HG03025 (cell line): Measurements from ENCODE around the gene CAND2.
A peak's percentile ranks its signal among the peaks of the same experiment; 100 is the strongest.
"Not testable (repeated sequence)": the region's sequence is repeated elsewhere in the genome, so short reads cannot be mapped to it uniquely, and the experiment has no call there.

Experiments
- ATAC-seq: cut with Tn5 transposase; IDR thresholded peaks from one replicate; pipeline ENCODE4 v1.9.1; 2021; ENCODE audit warnings: mild to moderate bottlenecking, moderate library complexity; ENCODE audit not compliant: unreplicated experiment, low FRiP score

Gene CAND2

DNA sequence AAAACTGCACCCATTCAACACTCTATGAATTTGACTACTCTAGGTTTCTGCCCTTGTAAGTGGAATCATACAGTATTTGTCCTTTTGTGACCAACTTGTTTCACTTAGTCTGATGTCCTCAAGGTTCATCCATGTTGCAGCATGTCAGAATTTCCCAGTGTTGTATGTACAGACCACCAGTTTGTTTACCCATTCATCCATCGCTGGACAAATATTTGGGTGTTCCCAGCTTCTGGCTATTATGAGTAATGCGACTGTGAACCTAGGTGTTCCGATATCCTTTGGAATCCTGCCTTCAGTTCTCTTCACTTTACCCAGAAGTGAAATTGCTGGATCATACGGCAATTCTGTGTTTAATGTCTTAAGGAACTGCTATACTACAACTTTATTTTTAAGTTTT, 32.3 kb downstream of the CAND2 start:
- no peak for ATAC-seq

DNA sequence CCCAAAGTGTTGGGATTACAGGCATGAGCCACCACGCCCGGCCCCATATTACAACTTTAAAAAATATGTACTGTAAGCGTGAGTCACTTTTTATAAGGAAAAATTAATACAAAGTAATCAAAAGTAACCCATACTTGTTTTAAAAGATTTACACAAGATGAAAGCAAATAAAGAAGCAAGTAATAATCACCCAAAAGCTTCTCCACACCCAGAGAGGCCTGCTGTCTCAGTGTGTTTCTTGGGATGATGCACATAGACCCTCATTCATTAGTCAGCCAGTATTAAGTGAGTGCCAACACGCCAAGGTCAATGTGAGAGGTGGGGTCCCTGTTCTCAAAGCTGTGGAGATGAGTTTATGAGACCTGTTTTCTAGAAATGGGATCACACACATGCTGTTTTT, 32.9 kb downstream of the CAND2 start:
- no peak for ATAC-seq

DNA sequence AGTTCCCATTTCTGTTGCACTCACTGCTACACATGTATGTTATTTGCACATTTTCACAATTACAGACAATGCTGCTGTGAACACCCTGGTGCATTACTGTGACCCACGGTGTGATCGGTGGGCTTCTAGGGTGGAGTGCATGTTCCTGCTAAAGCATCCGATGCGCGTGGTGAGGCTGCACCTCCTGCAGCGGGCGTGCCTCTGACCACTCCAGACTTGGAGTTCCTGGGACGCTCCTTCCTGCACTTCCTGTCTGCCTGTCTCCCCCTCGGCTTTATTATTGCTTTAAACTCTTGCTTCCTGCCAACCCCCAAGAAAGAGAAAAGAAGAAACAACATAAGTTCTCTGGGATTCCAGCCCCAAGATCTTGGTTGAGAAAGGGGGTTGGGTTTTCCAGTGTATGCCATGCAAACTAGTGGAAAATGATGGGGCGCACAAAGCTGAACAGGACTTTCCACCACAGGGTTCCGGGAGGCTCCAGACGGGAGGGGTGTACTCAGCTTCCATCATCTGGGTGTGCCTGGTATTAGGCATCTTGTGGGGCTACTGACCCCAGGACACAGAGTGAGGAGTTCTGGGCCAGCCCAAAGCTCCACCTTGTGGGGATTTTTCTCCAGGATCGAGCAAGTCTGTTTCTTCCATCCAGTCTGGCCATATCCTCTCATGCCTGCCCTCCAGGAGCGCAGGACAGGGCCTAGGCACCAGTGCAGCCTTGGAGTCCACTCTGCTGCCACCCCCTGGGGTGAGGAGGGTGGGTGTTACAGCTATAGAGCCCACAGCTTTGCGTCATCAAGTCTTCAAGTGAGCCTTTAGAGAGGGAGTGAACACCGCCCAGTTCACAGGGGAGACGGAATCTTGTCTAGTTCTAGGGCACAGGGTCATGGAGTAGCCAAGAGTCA, 33.7 kb downstream of the CAND2 start:
- ATAC-seq = no peak

DNA sequence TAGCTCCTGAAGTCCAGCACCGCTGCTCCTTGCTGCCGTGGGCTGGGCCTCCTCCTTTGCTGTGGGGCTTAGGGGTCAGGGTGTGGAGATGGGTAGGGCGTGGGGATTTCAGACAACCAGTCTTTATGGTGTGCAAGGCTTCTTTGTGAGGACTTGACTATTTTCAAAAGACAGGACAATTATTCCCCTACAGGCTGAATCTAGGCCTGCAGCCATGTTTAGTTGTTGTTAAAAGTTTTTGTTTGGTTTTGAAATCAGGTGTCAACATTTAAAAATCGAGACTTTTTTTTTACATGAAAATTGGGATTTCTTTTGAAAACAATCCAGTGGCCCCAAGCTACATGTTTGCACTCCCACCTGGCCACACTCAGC, 34.3 kb downstream of the CAND2 start:
- no peak for ATAC-seq

DNA sequence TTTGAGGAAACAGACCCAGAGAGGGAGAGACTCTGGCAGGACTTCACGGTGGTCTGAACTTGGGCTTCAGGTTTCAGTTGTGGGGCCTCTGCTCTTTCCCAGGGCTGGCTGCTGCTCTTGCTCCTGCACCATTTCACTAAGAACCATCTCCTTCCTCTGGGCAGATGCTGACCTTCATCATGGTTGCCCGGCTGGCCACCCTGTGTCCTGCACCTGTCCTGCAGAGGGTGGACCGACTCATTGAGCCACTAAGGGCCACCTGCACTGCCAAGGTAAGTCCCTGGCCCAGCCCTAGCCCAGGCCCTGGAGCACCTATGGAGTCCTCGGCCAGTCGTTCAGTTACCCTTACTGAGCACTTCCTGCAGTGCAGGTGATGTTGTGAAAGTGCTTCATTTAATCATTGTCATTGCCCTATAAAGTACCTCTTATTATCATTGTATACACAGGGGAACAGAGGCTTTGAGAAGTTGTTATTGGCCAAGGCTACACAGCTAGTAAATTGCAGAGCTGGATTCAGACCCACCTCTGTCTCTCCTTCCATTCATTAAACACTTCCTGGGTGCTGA, 34.9 kb downstream of the CAND2 start:
- ATAC-seq = no peak

DNA sequence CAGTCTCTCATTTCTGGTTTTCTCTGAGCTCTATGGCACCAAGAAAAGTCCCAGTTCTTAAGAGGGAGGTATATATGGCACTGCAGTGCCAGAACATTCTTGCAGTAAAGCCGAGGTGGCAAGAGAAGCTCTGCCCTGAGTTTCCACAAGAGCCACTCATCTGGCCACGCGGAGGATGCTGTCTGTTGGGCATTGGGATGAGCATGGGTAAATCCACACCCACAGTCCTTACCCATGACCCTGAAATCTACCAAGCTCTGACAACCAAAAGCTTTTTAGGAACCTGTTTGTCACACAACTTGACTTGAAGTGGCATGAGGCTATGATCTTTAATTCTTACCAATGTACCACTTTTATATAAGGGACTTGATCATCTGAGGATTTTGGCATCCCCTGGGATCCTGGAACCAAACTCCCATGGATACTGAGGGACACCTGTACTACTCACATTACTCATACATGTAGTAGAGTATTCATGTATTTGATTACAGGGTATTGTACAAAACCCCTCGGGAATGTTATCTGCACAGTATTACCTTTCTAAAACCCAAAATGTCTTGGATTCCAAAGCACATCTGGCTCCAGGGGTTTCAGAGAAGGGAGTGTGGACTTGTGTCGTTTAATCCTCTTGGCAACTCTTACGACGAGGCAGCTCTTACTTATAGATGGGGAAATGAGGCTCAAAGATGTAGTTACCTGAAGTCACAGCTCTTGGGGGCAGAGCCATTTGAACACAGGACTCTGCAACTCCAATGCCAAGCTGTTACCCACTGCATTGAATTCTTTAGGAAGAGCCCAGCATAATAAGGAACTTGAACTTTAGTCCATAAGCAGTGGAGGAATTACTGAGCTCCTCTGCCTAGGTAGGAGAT, 36.1 kb downstream of the CAND2 start:
- no peak for ATAC-seq

DNA sequence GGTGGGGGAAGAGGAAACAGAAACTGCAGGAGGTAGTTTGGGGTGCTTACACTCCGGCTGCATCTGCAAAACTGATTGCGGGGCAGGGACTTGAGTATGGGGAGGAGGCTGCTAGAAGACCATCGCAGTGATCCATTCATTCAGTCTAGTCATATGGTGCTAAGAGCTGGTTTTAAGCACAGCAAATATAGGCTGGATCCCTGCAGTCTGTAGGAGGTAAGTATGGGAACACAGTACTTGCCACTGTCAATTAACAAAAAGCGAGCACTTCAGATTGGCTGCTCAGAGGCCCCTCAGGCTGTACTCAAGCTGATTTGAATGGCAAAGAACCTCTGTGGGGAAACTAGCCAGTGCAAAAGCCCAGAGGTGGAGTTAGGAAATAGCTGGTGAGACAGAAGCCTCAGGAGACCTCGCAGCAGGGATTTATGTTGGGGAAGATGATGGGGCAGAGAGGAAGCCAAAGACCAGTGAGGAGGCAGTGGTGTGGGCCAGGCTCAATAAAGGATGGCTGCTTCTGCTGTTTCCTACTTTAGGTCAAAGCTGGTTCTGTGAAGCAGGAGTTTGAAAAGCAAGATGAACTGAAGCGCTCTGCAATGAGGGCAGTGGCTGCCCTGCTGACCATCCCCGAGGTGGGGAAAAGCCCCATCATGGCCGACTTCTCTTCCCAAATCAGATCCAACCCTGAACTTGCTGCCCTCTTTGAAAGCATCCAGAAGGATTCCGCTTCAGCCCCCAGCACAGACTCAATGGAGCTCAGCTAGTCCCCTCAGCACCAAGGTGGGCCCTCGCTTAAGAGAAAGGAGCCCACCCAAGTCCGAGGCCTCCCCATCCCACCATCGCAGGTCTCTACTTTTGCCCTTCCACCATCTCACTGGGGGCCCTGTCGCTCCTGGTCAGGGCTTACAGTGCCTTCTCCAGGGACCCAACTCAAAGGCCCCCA, 37.0 kb downstream of the CAND2 start:
- no peak for ATAC-seq

DNA sequence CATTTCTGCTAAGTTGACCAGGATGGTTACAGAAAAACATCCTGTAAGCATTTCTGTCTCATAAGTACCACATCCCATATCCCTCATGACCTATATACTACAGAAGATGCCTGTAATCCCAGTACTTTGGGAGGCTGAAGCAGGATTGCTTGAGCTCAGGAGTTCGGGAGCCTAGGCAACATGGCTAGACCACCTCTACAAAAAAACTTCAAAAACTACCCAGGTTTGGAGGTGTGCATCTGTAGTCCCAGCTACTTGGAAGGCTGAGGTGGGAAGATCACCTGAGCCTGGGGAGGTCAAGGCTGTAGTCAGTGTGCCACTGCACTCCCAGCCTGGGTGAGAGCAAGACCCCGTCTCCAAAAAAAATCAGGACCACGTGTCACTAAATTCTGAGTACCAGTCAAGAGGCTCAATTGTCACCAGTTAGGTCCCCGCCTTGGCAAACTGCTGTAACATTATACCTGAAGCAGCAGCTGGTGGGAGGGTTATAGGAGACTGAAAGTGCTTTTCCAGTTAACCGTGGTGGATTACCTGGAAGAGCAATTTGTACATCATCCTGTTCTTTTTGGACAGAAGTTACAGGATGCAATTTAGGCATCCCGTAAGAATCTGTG, 38.7 kb downstream of the CAND2 start:
- no peak for ATAC-seq

DNA sequence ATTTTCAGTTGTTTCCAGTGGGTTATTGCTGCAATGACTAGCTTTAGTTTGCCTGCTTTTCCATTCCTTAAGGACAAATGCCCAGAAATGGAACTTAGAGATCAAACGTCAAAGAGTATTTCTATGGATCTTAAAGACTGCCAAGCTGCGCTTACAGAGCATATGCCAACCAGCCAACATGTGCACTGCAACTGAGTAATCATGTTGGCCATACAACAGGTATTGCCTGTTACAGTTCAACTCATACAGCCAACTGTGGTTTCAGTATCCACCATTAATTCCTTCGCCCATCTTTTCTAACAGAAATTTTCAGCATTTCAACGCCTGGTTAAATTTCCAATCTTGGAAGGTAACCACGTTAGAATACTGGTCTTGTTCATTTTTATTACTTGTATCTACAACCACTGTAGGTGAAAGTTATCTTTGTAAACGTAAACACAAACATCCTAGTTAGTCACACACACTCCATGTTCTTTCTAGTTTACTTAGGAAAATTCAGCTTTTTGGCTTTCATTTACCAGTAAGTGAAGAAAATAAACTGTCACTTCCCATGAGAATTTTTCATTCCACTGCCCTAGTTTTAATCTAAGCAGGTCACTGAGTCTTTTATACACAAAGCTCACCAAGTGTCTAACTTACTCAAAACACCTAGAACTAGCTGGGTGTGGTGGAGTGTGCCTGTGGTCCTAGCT, 41.0 kb downstream of the CAND2 start:
- no peak for ATAC-seq

DNA sequence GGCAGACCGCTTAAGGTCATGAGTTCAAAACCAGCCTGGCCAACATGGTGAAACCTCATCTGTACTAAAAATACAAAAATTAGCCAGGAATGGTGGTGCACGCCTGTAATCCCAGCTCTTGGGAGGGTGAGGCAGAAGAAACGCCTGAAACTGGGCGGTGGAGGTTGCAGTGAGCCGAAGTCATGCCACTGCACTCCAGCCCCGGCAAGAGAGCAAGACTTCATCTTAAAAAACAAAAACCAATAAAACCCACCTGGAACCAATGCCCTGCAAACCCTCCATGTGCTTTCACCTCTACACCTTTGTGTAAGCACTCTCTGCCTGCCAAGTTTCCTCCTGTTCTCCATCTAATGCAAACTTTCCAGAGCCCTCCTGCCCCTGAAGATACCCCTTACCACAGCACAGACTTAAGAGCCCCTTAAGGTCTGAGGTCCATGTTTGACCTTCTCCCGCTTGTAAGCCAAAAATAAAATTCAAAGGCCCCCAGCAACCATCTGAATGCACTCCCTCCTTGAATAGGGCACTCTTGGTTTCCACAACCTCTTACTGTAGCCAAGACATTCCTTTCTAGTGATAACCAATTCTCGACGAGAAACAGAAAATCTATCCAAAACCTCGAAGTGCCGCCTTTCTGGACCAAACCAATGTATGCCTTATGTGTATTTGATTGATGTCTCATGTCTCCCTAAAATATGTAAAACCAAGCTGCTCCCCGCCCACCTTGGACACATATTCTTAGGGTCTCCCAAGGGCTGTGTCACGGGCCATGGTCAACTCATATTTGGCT, 41.9 kb downstream of the CAND2 start:
- ATAC-seq = no peak

DNA sequence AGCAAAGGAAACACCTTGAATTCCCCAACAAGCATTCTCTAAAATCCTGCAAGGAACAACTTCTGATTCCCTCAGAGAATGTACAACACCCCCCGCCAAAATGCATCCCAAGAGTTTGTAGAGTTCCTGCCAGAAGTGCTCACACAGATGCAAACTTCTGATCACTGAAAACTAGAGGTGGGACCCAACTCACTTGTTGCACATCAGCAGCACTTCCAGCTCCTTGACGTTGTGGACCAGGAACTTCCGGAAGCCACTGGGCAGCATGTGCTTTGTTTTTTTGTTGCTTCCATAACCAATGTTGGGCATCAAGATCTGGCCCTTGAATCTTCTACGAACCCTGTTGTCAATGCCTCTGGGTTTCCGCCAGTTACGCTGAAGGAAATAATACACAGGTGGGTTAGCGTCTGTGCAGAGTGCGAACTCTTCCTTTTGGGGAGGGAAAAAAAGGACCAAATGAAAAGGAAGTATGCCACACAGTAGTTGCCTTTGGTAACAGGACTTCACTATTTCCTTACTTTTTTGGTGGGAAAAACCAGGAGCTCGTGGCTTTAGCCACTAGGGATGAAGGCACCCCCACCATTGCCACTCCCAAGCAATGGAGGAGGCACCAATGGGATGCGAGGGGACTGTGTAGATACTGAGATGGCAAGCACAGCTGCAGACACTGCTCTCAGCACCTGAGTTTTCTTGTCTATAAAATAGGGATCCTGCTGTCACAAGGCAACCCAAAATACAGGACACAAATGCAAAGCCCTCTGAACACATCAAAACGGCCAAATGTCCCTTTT, 42.9 kb downstream of the CAND2 start:
- ATAC-seq = no peak

DNA sequence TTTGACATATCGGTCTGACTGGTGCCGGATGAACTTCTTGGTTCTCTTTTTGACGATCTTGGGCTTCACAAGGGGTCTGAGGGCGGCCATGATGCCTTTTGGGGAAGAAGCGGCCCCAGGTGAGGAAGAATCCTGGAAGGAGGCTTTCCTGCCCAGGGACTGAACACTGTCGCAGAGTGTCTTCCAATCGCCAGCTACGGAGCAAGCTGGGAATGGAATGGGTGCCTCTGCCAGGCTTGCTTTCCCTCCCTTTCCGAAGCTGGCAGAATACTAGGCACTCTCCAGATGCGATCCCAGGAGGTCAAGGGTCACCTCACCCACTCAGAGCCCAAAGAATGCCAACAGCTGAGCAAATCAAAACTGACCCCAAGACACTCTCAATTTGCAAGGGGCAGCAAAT, 43.7 kb downstream of the CAND2 start:
- not testable (repeated sequence) for ATAC-seq

DNA sequence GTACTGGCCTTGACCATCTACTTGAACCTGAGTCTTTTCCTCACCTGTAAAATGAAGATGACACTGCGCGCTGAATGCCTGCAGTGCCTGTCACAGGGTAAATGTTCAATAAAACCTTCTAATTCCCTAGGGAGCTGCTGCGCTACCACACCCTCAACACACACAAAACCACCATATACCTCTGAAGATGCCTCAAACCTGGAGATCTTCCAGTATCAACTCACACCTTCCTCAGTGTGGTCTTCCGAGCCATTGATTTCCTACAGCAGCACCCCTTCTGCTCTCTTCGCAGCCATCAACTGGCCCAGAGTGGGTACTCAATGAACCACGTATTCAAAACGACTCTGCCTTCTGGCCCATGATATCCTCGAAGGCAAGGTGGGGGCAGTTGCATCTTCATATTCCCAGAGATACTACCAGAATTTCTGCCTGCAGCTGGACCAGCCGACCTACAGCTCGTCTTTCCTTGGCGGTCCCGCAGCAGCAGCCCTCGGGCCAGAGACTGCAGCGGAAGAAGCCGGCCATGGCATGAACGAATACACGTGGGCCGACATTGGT, 44.2 kb downstream of the CAND2 start:
- peak; percentile 35 for ATAC-seq

DNA sequence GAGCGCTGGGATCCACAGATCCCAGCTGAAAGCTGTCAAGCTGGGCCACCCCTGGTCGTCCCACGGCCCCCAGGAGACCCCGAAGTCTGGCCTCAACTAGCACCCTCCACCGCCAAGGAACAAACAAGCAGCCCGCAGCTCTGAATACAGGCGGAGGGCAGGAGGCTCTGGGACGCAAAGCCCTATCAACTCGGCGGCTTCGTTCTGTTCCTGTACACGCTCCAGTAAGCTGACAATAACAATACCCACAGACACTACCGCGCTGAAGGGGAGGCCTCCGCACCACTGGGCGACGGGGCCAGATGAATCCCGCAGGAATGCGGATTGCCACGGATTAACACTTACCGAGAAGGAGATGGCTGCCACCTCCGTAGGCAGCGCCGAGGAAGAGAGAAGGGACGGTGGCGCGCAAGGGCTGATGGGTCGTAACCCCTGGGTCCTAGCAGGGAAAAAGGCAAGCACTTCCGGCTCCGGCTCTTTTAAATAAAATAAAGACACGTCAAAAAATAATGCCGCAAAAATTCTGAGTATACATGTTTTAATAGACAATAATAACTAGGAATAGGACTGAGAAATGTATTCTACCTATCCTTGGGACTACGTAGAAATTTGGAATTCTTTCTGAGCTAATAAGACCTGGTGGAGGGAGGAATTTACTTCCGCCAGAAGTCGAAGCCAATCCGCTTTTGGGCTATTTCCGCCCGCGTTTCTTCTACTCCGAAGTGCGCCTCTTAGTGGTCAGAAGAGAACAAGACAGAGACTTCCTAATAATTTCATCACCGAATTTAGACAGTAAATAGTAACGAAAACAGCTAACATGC, 44.9 kb downstream of the CAND2 start, which contains the start of gene RPL32:
Gene RPL32 (minus strand): TSS at position 417 of the 821 bp plus-strand sequence. CDS start 1,328 bp downstream, outside the sequence.
- peak; percentile 89 for ATAC-seq

DNA sequence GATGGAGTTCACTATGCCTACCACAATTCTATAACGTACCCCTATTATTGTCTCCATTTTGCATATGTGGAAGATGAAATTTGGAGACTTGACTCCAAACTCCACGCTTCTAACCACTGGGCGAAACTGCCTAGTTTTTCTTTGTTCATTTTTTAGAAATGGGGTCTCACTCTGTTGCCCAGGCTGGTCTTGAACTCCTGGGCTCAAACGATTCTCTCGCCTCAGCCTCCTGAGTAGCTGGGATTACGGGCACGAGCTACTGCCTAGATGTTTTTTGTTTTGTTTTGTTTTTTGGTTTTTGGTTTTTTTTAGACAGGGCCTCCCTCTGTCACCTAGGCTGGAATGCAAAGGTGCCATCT, 45.5 kb downstream of the CAND2 start:
- ATAC-seq = no peak

DNA sequence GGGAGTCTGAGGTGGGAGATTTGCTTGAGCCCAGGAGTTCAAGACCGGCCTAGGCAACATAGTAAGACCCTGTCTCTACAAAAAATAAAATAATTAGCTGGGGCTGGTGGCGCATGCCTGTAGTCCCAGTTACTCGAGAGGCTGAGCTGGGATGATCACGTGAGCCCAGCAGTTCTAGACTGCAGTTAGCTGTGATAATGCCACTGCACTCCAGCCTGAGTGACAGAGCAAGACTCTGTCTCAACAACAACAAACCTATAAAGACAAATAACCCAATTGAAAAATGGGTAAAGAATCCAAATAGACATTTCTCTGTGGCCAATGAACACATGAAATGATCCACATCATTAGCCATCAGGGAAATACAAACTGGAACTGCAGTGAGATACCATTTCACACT, 46.0 kb downstream of the CAND2 start:
- ATAC-seq = no peak
